Skeletal muscle cell (primary cell): ENCODE data around the gene HOXB3.

Source experiments
- DNase-seq: peaks from one replicate; pipeline ENCODE4 v3.0.0-alpha.2; 2010; ENCODE audit warnings: low read depth
- H3K4me3 ChIP-seq: 2 replicates; pipeline ENCODE4 v1.5.1; 2011; ENCODE audit warnings: low read depth, mild to moderate bottlenecking, control low read depth, low read length, moderate library complexity

HOXB3 gene

GRCh38 chr17:48552466-48553189 is 37.4 kb downstream of the HOXB3 start:
- DNase-seq: no peak
- no peak overlapping the region for H3K4me3 ChIP-seq

GRCh38 chr17:48551596-48552465 is 38.2 kb downstream of the HOXB3 start:
- H3K4me3 ChIP-seq: no peak overlapping the region
- DNase-seq: no peak

GRCh38 chr17:48551214-48551555 is 38.9 kb downstream of the HOXB3 start:
- no peak for DNase-seq
- H3K4me3 ChIP-seq: no peak overlapping the region

DNA sequence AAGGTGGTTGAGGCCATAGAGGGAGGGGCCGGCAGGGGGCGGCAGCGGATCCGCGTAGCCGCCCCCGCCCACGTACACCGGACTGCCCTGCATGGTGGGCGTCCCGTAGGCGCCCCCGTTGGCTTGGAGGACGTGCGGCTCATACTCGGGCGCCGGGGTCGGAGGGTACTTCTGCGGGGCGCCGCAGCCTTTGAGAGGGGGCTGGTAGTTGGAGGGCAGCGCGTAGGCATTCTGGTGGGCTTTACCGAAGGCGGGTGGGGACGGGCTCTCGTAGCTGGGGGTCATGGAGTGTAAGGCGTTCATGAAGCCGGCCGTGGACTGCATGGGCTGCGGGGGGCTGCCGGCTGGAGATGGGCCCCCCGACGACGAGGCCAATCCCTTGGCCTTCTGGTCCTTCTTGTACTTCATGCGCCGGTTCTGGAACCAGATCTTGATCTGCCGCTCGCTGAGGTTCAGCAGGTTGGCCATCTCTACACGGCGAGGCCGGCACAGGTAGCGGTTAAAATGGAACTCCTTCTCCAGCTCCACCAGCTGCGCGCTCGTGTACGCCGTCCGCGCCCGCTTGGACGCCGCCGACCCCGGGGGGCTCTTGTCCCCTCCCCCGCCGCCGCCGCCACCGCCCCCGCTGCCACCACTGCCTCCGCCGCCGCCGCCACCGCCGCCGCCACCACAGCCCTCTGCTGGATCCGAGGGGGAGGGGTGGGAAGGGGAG is 39.4 kb downstream of the HOXB3 start:
- no peak for DNase-seq
- H3K4me3 ChIP-seq: no peak overlapping the region

- DNase-seq: no peak
- H3K4me3 ChIP-seq: no peak overlapping the region
Measured at GRCh38 chr17:48549914-48550501, 40.0 kb downstream of the HOXB3 start.

DNA sequence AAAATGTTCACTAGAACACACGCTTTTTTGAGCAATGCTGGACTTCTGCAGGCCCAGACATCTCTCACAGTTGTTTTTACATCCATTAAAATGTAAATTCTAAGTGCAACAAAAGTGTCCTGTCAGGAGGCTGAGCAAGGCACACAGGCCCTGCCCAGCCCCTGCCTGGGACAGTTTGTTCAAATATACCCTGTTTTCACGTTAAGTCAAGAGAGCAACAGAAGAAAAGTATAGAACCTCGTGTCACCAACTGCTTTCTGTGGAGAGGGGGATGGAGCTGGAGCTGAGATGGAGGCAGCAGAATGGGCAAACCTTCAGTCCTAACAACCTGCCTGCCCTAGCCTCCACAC is 40.8 kb downstream of the HOXB3 start:
- DNase-seq: no peak
- no peak overlapping the region for H3K4me3 ChIP-seq

GRCh38 chr17:48548523-48549280 is 41.3 kb downstream of the HOXB3 start:
- DNase-seq: no peak
- H3K4me3 ChIP-seq: no peak overlapping the region

GRCh38 chr17:48547808-48548522 is 42.1 kb downstream of the HOXB3 start:
- H3K4me3 ChIP-seq: peak overlapping the region; percentile 29
- no peak for DNase-seq

GRCh38 chr17:48546924-48547807 is 42.9 kb downstream of the HOXB3 start:
- no peak for DNase-seq
- peak overlapping the region; percentile 29 for H3K4me3 ChIP-seq

DNA sequence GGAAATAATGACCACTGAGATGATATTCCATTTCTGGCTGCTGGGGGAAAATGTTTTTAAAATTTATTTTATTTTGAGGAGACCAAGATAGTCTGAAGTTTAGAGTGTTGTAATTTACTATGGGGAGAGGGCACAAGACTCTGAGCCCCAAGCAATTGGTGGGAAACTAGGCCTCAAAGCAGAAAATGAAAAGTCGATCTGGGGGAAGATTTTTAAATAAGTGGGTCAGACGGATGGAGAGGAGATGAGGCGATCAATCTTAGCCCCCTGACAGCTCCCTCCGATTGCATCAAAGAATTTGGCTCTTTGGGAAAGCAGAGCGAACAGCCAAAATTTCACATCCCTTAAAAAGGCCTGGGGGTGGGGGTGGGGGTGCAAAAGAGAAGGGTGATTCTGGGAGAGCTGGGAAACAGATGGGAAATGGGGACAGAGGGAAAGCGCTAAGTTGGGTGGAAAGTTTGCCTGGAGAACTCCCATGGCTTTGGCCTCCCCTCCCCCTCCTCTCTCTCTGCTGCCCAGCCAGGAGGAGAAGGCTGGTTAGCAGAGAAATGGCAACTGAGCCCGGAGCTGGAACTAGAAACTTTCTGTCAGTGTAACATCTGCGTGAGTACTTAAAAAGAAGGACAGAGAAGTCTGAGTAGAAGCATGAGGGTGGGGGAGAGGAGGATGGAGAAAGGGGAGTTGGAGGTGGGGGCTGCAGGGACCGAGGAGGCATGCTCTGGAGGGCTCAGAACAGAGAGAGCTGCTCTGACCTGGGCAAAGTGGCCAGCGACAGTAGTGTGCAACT is 43.7 kb downstream of the HOXB3 start:
- DNase-seq: no peak
- H3K4me3 ChIP-seq: peak overlapping the region; percentile 29

DNA sequence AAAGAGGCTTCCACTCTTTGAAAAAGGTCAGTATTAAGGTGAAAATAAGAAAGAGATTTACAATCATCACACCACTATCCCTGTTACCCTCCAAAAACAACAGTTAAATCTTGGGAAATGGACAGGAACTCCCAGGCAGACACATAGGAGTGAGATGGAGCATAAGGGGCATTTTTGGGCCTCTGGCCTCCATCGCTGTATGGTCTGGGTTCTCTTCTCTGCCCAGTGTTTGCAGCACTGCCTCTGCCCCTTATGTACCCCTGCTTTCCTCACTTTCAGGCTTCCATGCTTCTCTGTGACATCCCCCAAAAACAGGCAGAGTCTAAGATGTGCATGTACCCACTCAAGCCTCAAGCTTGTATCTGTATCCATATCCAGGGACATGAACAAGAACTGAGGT is 44.5 kb downstream of the HOXB3 start:
- no peak for DNase-seq
- peak overlapping the region; percentile 63 for H3K4me3 ChIP-seq

- DNase-seq: no peak
- peak within 1 kb of the TSS; percentile 63 for H3K4me3 ChIP-seq
Measured at GRCh38 chr17:48545022-48545375, 45.0 kb downstream of the HOXB3 start, which contains the start of gene HOXB2. TSS of gene HOXB2 (minus strand) at chr17:48545109. CDS start at chr17:48544911, 198 bp downstream.

DNA sequence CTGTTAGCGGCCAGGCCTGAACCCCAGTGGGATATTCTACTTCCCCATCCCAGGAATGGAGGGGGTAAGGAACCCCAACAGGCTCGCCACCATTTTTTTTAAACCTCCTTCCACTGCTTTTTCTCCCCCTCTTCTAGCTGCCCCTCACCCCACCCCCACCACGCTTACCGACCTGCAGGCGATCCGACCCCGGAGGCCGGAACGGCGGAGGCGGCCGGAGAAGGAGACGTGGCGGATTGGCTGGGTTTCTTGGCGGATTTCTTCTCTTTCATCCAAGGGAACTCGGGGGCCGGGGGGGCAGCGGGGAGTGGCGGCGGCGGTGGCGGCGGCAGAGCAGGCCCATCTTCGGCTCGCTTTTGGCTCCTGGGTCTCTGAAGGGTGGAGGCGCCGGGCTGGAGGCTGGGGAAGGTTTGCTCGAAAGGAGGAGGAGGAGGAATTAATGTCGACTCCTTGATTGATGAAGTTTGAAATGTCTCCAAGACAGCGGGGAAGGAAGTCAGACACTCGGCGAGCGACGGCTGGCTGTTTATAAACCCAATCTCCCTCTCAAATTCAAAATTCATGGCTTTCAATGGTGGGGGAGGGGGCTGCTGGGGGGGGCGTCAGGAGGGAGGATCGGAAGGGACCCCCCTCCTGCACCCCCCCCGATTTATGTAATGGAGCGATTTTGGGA is 45.6 kb downstream of the HOXB3 start:
- H3K4me3 ChIP-seq: peak overlapping the region; percentile 63
- no peak for DNase-seq

- no peak for DNase-seq
- peak overlapping the region; percentile 63 for H3K4me3 ChIP-seq
Measured at GRCh38 chr17:48543854-48544348, 46.1 kb downstream of the HOXB3 start.

DNA sequence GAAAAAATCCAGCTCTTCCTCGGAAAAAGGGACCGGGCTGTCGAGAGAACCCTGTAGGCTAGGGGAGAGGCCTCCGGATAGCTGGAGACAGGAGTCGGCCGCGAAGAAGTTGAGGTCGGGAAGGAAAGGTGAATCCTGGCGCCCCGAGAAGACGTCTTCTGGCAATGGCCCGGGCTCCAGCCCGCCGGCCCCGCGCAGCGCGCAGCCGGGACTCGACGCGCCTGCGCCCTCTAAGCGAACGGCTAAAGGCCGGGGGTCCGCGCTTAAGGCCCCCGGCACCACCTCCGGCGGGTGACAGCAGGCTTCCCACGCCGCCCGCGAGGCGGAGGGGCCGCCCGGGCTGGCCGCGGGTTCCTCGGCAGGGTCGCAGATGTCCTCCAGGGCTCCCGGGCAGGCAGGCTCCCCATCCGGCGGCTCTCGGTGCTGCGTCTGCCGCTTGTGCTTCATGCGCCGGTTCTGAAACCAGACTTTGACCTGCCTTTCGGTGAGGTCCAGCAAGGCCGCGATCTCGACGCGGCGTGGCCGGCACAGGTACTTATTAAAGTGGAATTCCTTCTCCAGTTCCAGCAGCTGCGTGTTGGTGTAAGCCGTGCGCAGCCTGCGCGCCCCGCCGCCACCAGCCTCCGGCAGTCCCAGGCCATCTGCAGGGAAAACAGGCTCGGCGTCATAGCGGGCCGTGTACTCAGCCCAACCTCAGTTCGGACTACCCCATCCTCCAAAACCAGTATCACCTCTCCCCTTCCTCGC is 46.8 kb downstream of the HOXB3 start:
- peak overlapping the region; percentile 63 for H3K4me3 ChIP-seq
- no peak for DNase-seq

GRCh38 chr17:48542698-48543106 is 47.3 kb downstream of the HOXB3 start:
- no peak for DNase-seq
- H3K4me3 ChIP-seq: peak overlapping the region; percentile 63
